ENCODE results near the gene MRAP2.
"Not testable (repeated sequence)": the region's sequence is repeated elsewhere in the genome, so short reads cannot be mapped to it uniquely, and the experiment has no call there.

Gene MRAP2

DNA sequence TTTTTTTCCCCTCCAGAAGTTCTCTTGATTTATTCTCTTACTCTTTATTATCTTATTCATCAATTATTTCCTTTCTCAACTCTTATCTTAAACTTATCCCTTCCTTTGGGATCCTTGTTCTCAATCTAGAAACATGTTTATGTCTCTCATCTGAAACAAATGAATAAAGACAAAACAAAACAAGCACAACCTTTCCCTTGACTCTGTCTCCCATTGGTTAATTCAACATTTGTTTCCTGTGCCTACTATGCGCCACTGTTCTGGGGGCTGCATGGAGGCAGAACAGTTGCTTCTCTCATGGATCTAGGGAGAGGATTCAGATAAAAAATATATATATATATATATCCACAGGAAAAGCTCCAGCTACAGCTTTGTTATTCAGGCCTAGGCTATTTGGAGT lies 5.2 kb upstream of the MRAP2 start:
- no peak for DNase-seq (ENCODE audit: low read depth, low spot score)

DNA sequence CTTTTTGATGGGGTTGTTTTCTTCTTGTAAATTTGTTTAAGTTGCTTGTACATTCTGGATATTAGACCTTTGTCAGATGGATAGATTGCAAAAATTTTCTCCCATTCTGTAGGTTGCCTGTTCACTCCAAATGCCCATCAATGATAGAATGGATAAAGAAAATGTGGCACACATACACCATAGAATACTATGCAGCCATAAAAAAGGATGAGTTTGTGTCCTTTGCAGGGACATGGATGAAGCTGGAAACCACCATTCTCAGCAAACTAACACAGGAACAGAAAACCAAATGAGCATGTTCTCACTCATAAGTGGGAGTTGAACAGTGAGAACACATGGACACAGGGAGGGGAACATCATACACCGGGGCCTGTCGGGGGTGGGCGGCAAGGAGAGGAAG lies 1.6 kb upstream of the MRAP2 start:
- DNase-seq (ENCODE audit: low read depth, low spot score): not testable (repeated sequence)

DNA sequence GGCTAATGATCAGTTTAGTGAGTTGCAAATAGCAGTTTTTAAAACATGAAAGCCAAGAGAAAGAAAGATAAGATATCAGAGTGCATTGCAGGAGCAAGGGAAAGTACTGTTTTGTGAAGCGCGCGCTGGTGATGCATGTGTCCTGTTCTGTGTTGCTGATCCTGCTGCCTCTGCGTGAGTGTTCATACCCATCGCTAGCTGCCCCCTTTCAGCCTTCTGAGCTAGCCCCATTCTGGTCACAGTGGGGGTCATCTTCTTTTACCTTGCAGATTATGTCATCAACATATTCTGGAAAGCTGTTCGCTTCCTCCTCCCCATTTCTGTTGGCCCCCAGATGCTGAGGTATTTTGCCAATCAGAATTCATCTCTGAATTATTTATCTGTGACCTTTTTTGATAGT lies 1.9 kb downstream of the MRAP2 start:
- DNase-seq (ENCODE audit: low read depth, low spot score): no peak

GRCh38 chr6:84037425-84038089 lies 4.0 kb downstream of the MRAP2 start:
- DNase-seq (ENCODE audit: low read depth, low spot score): no peak

DNA sequence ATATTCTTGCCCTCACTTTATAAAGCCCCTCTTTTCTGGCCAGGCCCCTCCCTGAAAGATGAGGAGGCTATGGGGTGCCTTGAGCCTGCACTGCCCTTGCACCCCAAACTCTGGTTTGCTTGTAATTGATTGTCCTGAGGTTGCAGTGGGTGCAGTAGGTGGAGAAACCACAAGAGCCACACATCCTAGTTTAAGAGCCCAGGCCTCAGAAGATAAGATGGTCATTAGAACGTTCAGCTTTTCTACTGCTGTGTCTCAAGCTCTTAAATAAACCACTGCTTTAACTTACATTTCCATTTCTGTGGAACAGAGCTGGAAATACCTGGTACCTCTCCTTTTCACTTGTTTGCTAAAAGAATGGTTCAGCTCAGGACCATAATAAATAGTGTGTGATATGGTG lies 9.0 kb downstream of the MRAP2 start:
- DNase-seq (ENCODE audit: low read depth, low spot score): no peak

DNA sequence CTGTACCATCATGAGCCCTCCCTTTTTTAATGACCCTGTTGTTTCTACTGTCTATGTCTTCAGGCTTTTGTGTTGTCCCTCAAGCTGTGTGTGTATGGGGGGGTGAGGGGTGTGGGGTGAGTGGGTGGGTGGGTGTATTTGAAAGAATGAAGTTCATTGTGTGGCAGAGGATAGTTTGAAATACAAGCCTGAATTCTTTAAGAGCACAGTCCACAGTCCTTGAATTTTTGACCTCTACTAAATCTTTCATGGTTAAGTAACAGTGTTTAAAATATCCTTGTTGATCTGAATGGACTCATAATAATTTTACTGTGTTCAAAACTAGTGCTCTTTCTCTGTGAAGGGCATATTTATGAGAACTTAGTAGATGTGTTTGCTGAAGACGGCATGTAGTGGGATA lies 10.0 kb downstream of the MRAP2 start:
- DNase-seq (ENCODE audit: low read depth, low spot score): no peak

DNA sequence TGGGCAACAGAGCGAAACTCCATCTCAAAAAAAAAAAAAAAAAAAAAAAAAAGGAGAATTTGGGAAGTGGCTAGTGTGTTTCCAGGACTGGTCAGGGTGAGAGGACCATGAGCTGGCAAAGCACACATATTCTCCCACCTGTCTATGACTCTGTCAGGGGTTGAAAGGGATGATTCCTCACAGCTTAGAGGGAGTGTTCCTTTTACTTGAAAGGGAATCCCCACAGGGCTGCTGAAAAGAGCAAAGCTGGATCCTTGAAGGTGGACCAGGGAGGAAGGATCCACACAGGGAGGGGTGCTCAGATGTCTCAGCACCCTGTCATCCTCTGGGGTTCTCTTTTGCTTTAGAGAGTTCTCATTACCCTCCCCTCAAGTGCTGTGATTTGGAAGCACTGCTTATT lies 13.2 kb downstream of the MRAP2 start:
- no peak for DNase-seq (ENCODE audit: low read depth, low spot score)

GRCh38 chr6:84048588-84048987 lies 15.0 kb downstream of the MRAP2 start:
- DNase-seq (ENCODE audit: low read depth, low spot score): no peak

GRCh38 chr6:84050408-84050807 lies 16.8 kb downstream of the MRAP2 start:
- no peak for DNase-seq (ENCODE audit: low read depth, low spot score)

GRCh38 chr6:84052204-84052882 lies 18.8 kb downstream of the MRAP2 start:
- no peak for DNase-seq (ENCODE audit: low read depth, low spot score)

GRCh38 chr6:84052883-84053241 lies 19.3 kb downstream of the MRAP2 start:
- no peak for DNase-seq (ENCODE audit: low read depth, low spot score)

- DNase-seq (ENCODE audit: low read depth, low spot score): no peak
Observed at GRCh38 chr6:84055647-84056046, 22.1 kb downstream of the MRAP2 start.

DNA sequence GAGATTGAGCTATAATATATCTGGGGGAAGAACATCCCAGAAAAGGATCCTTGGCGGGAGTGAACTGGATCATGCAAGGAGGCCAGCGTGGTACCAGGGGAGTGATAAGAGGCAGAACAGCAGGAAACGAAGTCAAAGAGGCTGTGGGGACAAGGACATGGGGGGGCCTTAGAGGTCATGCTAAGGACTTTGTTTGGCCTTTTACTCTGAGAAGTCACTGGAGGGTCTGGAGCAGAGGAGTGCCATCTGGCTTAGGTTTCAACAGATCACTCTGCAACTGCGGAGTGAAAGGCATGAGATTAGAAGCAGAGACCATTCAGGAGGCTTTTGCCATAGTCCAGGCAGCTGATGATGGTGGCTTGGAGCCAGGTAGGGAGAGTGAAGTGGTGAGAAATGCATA lies 24.3 kb downstream of the MRAP2 start:
- DNase-seq (ENCODE audit: low read depth, low spot score): no peak

DNA sequence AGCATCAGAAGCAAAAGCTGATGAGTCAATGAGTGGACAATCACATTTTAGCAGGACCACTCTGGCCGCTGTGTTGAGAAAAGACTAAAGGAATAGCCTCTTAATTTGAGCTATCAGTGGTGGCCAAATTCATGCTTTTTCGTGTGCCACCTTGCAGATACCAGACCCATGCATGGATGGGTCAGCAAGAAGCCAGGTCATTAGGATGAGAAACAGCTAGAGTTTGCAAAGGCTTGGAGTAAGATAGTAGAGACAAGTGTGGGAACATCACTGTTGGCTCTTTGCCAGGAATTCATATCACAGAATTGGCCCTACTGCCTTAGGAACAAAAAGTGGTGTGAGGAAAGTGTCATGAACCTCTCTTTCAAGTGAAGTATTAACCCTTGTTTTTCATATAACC lies 25.5 kb downstream of the MRAP2 start:
- DNase-seq (ENCODE audit: low read depth, low spot score): no peak

GRCh38 chr6:84061174-84061573 lies 27.6 kb downstream of the MRAP2 start:
- DNase-seq (ENCODE audit: low read depth, low spot score): no peak

DNA sequence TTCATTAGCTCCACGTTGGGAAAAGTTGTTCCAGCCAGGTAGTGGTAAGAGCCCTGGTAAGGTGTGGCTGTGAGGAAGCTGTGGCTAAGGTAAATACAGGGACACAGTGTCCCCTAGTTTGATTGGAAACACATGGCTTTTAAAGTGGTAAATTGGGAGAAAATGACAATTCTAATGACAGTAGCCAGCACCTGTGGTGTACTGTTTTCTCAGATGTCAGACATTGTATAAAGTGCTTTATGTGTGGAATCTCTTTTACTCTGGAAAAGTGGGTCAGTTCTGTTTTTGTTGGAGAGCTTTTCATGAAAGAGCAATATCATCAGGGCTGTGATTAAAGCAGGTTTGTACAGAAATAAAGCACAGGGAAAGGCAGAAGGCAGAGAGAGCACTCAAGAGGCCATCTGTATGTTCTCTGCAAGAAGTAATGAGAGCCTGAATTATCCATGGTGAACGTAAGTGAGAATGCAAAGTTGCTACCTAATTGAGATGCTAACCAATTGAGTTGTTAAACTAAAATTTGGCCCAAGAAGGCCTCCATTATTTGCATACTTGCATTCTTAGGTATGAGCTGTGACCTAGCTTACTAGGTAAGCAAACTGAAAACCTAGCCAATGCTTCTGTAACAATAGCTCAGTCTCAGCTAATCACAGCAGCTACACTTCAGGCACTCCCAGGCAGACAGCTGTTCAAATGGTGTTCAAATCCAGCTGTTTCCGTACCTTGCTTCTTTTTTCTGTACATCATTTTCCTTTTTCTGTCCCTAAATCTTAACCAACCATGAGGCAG lies 28.2 kb downstream of the MRAP2 start:
- no peak for DNase-seq (ENCODE audit: low read depth, low spot score)

DNA sequence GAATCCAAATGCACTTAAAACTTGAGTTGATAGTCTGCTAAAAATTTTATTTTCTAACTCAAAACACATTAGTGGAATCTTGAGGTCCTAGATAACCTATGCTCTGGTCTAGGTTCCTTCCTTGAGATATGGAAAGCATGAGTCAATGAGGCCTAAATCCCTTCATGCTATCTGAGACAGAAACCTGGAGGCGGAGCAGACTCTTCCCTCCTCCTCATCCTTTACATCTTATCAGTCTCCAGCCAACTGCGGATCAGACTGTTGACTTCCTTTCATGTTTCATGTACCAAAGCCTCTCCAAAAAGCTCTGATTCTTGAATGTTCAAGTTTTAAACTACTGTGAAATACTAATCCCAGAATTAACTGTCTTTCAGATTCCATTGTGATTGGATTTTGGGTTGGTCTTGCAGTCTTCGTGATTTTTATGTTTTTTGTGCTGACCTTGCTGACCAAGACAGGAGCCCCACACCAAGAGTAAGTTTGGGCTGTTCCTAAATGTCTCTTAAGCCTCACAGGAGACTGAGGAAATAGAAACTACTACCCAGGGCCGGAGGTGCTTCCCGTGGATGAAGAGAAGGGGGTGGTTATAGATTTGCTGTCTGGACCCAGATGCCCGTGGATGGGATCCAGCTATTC lies 29.1 kb downstream of the MRAP2 start:
- no peak for DNase-seq (ENCODE audit: low read depth, low spot score)

- no peak for DNase-seq (ENCODE audit: low read depth, low spot score)
Observed at GRCh38 chr6:84065693-84066290, 32.2 kb downstream of the MRAP2 start.

DNA sequence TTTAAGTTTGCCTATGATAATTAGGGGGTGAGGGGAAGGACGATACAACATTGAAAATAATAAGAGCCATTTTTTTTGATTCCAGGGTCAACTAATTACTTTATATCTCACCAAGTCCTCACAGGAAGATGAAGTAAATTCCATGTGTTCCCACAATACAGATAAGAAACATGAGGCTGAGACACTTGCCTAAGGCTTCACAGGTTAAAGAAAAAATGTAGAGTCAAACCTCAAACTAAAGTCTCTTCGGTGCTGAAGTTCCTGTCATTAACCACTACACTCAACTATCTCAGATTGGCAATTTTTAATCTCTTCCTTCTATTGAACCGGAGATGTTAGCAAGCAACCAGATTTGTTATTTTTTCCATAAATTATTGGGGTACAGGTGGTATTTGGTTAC lies 33.0 kb downstream of the MRAP2 start:
- DNase-seq (ENCODE audit: low read depth, low spot score): no peak

- DNase-seq (ENCODE audit: low read depth, low spot score): not testable (repeated sequence)
Observed at GRCh38 chr6:84068873-84069272, 35.3 kb downstream of the MRAP2 start.

DNA sequence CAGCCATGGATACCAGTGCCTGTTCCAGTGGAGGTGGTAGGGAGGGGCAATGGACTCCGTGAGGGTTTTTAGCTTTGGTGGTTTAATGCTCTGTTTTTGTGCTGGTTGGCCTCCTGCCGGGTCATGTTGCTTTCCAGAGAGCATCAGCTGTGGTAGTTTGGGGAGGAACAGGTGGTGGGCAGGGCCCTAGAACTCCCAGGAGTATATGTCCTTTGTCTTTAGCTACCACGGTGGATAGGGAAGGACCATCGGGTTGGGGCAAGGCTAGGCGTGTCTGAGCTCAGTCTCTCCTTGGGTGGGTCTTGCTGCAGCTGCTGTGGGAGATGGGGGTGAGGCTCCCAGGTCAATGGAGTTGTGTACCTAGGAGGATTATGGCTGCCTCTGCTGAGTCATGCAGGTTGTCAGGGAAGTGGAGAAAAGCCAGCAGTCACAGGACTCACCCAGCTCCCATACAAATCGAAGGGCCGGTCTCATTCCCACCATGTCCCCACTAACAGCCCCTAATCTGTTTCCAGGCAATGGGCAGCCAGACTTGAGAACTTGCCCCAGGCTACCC lies 38.9 kb downstream of the MRAP2 start:
- DNase-seq (ENCODE audit: low read depth, low spot score): no peak
